ENCODE measurements around the gene SSTR5.
"Not testable (repeated sequence)": the region's sequence is repeated elsewhere in the genome, so short reads cannot be mapped to it uniquely, and the experiment has no call there.

The SSTR5 gene

DNA sequence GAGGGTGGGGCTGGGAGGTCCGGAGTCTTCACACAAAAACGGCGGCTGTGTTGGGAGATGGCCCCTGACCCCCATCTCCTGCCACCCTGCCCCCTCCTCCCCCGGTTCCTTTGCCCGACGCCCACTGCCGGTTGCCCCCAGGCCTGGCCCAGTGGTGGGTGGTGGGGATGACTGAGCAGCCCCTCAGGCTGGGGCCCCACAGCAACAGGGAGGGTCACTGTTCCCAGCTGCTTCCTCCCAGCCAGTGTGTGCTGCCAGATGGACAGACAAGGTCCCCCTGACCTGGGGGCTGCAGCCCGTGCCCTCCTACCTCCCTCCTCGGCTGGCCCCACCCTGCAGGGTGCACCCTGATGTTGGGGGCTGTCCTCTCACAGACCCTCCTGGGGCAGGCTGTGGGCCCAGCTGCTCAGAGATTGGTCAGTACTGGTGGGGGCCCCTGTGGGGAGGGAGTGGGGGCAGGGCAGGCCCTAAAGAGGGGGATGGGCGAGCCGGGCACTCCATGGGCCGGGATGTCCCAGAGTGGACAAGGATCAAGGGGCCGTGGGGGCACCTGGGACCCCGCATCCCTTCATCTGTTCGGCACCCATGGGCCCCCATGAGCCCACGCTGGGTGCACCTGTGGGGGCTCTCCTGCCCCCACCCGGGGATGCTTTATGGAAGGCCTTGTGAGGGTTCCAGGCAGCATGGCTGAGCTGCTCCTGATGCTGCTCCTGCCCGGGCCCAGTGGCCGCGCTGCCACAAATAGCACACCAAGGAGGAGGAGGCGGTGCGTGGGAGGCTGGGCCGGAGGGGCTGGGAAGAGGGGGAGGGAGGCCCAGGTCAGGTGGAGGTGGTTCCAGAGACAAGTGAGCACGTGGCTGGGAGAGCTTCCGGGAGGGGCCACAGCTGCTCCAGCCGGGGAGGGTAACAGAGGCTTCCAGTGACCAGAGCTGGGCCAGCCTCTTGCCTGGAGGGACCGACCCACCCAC lies 18.4 kb downstream of the SSTR5 start:
- TF ChIP-seq ZFX (IDR thresholded peaks at IDR 0.05; ENCODE audit: borderline replicate concordance) (no peak), CTCF (IDR thresholded peaks at IDR 0.05) (no peak)
- no peak overlapping the region for H3K27ac ChIP-seq

- no peak for TF ChIP-seq CTCF (IDR thresholded peaks at IDR 0.05)
- no peak for TF ChIP-seq ZFX (IDR thresholded peaks at IDR 0.05; ENCODE audit: borderline replicate concordance)
- no peak overlapping the region for H3K27ac ChIP-seq
Observed at GRCh38 chr16:1091992-1092552, 19.5 kb downstream of the SSTR5 start.

- not testable (repeated sequence) for H3K27ac ChIP-seq
Observed at GRCh38 chr16:1092685-1093283, 20.2 kb downstream of the SSTR5 start.

GRCh38 chr16:1093284-1094123 lies 21.0 kb downstream of the SSTR5 start:
- TF ChIP-seq ZFX (IDR thresholded peaks at IDR 0.05; ENCODE audit: borderline replicate concordance) (no peak), CTCF (IDR thresholded peaks at IDR 0.05) (no peak)

DNA sequence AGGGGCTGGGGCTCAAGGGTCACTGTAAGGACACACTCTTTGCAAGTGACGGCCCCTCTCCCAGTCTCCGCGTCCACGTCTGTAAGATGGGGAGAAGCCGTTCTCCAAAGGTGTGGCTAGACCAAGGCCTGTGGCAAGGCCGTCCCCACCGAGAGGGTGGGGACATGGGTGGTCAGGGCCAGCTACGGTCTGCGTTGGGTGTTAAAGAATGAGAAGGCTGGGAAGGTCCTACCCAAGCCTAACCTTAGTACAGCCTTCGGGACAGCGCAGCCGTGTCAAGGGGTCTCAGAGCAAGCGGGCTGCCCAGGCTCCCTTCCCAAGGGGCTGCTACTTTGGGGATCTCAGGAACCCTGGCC lies 21.6 kb downstream of the SSTR5 start:
- TF ChIP-seq ZFX (IDR thresholded peaks at IDR 0.05; ENCODE audit: borderline replicate concordance) (no peak), CTCF (IDR thresholded peaks at IDR 0.05) (no peak)
- no peak overlapping the region for H3K27ac ChIP-seq

More at GRCh38 chr16:1093284-1094123, 21.0 kb downstream of the SSTR5 start:
- H3K27ac ChIP-seq, result no peak overlapping the region

DNA sequence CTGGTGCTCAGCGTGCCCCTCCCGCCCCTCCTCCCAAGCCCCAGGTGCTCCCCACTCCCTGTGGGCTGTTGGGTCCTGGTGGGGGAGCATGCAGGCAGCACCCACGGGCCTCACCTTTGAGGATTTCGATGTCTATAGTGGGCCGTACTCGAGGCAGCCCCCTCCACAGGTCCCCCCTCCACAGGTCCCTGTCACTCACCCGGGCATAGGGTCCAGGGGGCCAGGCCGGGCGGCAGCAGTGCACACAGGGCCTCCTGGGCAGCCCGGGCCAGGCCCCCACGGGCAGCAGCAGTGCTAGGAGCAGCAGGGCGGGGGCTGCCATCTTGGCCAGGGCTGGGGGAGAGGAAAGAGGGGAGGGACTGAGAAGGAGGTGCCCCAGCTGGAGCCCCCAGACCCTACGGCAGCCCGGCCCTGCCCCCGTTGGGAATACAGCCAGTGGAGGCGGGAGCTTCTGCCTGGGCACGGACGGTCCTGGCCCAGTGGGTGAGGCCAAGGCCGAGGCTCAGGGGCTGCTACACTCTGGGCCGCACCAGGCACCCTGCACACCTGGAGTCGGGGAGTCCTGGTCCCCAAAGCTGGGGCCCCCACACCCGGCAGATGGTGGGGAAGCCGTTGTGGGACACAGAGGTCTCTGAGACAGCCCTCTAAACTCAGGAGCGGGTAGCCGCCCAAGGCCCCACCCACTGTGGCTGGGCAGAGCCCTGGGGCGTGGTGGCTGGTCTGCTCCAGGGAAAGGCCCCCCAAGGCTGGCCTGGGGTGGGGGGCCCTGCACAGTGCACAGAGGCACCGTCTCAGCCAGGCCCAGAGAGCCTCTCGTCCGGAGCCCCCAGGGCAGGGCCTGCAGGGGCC lies 22.3 kb downstream of the SSTR5 start:
- no peak for TF ChIP-seq ZFX (IDR thresholded peaks at IDR 0.05; ENCODE audit: borderline replicate concordance)
- TF ChIP-seq CTCF (IDR thresholded peaks at IDR 0.05), result no peak

More for the DNA sequence above, 22.3 kb downstream of the SSTR5 start:
- no peak overlapping the region for H3K27ac ChIP-seq

All from 22Rv1 (cell line).